GM12892 (cell line): Measurements from ENCODE around the gene ZNF438.

Experiments used
- DNase-seq: peaks from one replicate; pipeline ENCODE4 v3.0.0; 2011; ENCODE audit not compliant: insufficient read length
- FAIRE-seq: peaks from 2 replicates; lab custom pipeline; 2011; peaks lifted over from hg19 to GRCh38; lab: Jason Lieb, UNC
- POLR2A ChIP-seq: IDR thresholded peaks from 2 replicates; pipeline ENCODE4 v1.6.1; 2011; ENCODE audit warnings: low read depth, low read length, control low read depth
- POLR2AphosphoS5 ChIP-seq: IDR thresholded peaks from 2 replicates; pipeline ENCODE4 v1.6.1; 2011; ENCODE audit warnings: low read depth, low read length, control low read depth
- TAF1 ChIP-seq: IDR thresholded peaks from 2 replicates; pipeline ENCODE4 v1.6.1; 2011; ENCODE audit warnings: low read depth, mild to moderate bottlenecking, control low read depth, low read length, borderline replicate concordance

The ZNF438 gene

GRCh38 chr10:31001740-31002139 is 29.9 kb downstream of the ZNF438 start:
- DNase-seq: no peak
- FAIRE-seq: no peak
- TF ChIP-seq TAF1 (no peak), POLR2AphosphoS5 (no peak)

- DNase-seq (no peak), FAIRE-seq (no peak)
- TF ChIP-seq POLR2A: no peak
- no peak for TF ChIP-seq TAF1
- no peak for TF ChIP-seq POLR2AphosphoS5
Observed at GRCh38 chr10:31000867-31001266, 30.8 kb downstream of the ZNF438 start.

- TF ChIP-seq POLR2A (no peak), TAF1 (no peak)
- FAIRE-seq: no peak
- DNase-seq: no peak
Observed at GRCh38 chr10:31000071-31000782, 31.4 kb downstream of the ZNF438 start.

GRCh38 chr10:30999070-30999712 is 32.5 kb downstream of the ZNF438 start:
- DNase-seq (no peak), FAIRE-seq (no peak)
- TF ChIP-seq POLR2AphosphoS5 (no peak), POLR2A (no peak), TAF1 (no peak)

- DNase-seq: no peak
- TF ChIP-seq POLR2AphosphoS5 (no peak), TAF1 (no peak), POLR2A (no peak)
- no peak for FAIRE-seq
Observed at GRCh38 chr10:30997536-30998235, 34.0 kb downstream of the ZNF438 start.

- DNase-seq (no peak), FAIRE-seq (no peak)
- TF ChIP-seq TAF1: no peak
Observed at GRCh38 chr10:30996481-30997005, 35.1 kb downstream of the ZNF438 start.

- TF ChIP-seq TAF1 (no peak), POLR2AphosphoS5 (no peak), POLR2A (no peak)
Observed at GRCh38 chr10:30995081-30995770, 36.4 kb downstream of the ZNF438 start.

GRCh38 chr10:30993155-30993554 is 38.5 kb downstream of the ZNF438 start:
- TF ChIP-seq POLR2AphosphoS5 (no peak), POLR2A (no peak), TAF1 (no peak)
- FAIRE-seq (no peak), DNase-seq (no peak)

More at GRCh38 chr10:30995081-30995770, 36.4 kb downstream of the ZNF438 start:
- DNase-seq (no peak), FAIRE-seq (no peak)

GRCh38 chr10:30992681-30993080 is 39.0 kb downstream of the ZNF438 start:
- DNase-seq: no peak
- no peak for FAIRE-seq
- TF ChIP-seq TAF1 (no peak), POLR2A (no peak), POLR2AphosphoS5 (no peak)

- no peak for TF ChIP-seq POLR2AphosphoS5
- TF ChIP-seq TAF1: no peak
- no peak for TF ChIP-seq POLR2A
- no peak for DNase-seq
- FAIRE-seq: no peak
Observed at GRCh38 chr10:30991647-30992011, 40.0 kb downstream of the ZNF438 start.
